NCI-H2171 (cell line): Measurements from ENCODE around the gene VRK3.

Experiments
- DNase-seq: peaks from one replicate; lab custom pipeline; 2025; lab: John Stamatoyannopoulos, UW

Gene VRK3

GRCh38 chr19:49929611-49930482 is 95.3 kb downstream of the VRK3 start:
- DNase-seq = peak; percentile 96

GRCh38 chr19:49929121-49929610 is 96.0 kb downstream of the VRK3 start, which contains the start of the genes ATF5 and NUP62:
Gene ATF5, plus strand, starts transcription at chr19:49929205. Its CDS starts 1,646 bp downstream, at chr19:49930851.
Gene NUP62, minus strand, starts transcription at chr19:49929504. Its CDS starts 19,697 bp downstream, at chr19:49909807.
- DNase-seq = peak; percentile 92

GRCh38 chr19:49927526-49928264 is 97.5 kb downstream of the VRK3 start:
- no peak for DNase-seq

- DNase-seq = no peak
Observed at GRCh38 chr19:49926515-49926914, 98.7 kb downstream of the VRK3 start.
